ENCODE results near the gene PRKCE.
A peak's percentile ranks its signal among the peaks of the same experiment; 100 is the strongest.

The PRKCE gene

DNA sequence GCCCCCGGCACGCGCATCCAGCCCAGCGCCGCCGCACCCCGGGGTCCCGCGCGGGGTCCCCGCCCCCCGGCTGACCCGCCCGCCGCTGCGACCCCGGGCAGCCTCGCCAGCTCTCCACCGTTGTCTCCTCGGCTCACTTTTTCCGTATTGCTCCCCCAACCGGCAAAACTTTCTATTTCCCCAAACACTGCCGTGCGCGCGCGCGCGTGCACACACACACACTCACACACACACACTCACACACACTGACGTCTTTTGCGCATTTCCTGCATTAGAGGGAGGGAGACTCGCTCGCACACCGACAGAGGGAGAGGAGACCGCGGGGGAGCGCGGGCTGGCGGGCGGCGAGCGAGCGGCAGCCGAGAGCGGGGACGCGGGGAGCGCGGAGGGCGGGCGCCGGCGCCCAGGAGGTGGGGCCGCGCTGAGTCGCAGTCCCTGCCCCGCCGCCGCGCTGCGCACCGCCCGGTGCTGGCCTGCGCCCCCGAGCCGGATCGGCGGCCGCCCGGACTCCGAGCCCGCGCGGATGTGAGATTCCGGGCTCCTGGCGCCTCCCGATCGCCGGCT lies 542 bp upstream of the PRKCE start:
- TF ChIP-seq TAF1 (IDR thresholded peaks at IDR 0.05; ENCODE audit: borderline replicate concordance, low read depth, low read length) (peak; percentile 63; the same call in 1 of the 2 replicates), POLR2AphosphoS5 (IDR thresholded peaks at IDR 0.05; ENCODE audit: low read depth, low read length) (peak; percentile 66; the same call in 1 of the 2 replicates), POLR2A (IDR thresholded peaks at IDR 0.05; ENCODE audit: low read depth, low read length) (peak; percentile 78; the same call in 1 of the 2 replicates)
- FAIRE-seq (peak; percentile 96), DNase-seq (ENCODE audit: insufficient read length) (peak; percentile 76)

DNA sequence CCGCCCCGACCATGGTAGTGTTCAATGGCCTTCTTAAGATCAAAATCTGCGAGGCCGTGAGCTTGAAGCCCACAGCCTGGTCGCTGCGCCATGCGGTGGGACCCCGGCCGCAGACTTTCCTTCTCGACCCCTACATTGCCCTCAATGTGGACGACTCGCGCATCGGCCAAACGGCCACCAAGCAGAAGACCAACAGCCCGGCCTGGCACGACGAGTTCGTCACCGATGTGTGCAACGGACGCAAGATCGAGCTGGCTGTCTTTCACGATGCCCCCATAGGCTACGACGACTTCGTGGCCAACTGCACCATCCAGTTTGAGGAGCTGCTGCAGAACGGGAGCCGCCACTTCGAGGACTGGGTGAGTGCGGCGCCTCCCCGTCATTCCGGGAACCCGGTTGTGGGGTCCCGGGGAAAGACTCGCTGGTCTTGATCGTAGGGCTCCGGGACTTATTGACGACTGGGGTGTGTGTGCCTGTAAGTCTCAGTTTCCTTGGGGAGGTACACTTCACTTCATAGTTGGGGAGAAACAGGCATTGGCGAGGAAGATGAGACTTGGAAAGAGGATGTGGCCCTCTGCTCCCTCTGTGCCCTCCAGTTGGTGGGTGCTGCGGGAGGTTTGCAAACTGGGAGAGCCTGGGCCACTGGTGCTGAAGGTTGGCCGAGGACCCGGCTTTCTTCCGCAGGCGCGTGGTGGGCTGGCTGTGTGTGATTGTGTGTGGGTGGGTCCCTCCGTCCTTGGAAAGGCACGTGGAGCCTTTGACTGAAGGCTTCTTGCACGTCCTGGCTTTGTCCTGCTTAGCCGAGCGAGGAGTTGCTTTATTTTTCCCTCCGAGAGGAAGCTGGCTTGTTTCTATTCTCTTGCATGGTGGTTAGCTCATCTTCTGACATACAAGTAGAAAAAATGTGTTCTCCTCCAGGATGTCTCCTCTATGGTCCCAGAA lies 886 bp downstream of the PRKCE start:
- DNase-seq (ENCODE audit: insufficient read length), result peak; percentile 32
- FAIRE-seq, result no peak
- TF ChIP-seq TAF1 (IDR thresholded peaks at IDR 0.05; ENCODE audit: borderline replicate concordance, low read depth, low read length) (no peak), POLR2A (IDR thresholded peaks at IDR 0.05; ENCODE audit: low read depth, low read length) (no peak), POLR2AphosphoS5 (IDR thresholded peaks at IDR 0.05; ENCODE audit: low read depth, low read length) (no peak)

DNA sequence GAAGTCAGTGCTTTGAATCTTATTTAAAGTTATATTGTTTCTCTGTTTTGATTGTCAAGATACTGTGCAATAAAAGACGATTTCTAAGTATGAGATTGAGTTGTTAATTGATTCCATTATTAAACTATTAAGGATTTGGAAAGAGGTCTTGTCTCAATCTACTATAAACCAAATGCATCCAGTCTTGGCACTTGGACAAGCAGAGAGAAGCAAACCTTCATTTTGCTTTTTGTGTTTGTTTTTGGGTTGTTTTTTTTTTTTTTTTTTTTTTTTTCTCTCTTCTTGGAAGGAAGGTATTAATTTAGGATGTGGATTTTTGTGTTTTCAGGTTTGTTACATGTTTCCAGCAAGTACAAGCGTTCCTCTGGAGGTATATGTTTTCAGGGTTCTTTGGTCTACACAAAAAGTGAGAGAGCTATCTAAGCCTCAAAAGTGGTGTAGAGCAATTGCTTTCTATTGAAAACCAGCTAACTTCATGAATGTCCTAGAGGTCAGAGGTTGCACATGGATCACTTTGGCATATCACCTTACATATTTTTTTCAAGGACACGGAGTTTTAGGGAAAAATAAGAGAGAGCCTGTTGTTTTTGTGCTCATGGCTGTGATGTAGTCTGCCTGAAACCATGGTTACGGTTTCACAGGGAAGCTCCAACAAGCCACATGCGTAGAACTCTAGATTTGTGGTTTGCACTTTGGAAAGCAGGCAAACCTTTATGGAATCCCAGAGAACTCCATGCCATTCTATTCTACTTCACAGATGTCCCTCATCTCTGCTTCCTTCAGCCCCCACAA lies 1.8 kb downstream of the PRKCE start:
- FAIRE-seq, result no peak
- no peak for TF ChIP-seq POLR2A (IDR thresholded peaks at IDR 0.05; ENCODE audit: low read depth, low read length)
- no peak for TF ChIP-seq TAF1 (IDR thresholded peaks at IDR 0.05; ENCODE audit: borderline replicate concordance, low read depth, low read length)
- TF ChIP-seq POLR2AphosphoS5 (IDR thresholded peaks at IDR 0.05; ENCODE audit: low read depth, low read length), result no peak
- no peak for DNase-seq (ENCODE audit: insufficient read length)

DNA sequence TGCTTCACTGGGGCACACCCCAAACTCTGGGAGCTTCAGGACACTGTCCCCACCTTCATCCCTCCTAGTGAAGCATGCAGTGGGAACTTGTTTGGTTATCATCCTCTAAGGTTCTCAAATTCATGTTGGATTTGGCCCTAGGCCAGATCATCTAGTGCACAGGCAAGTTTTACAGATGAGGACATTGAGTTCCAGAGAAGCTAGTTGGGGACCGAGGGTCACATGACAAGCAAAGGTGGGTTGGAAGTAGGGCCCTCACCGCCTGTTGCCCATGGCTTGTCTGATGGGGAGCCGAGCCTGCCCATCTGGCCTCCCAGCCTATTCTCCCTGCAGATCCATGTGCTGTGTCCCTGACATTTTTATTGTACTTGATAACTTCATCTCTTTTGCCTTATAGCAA lies 2.8 kb downstream of the PRKCE start:
- no peak for DNase-seq (ENCODE audit: insufficient read length)

DNA sequence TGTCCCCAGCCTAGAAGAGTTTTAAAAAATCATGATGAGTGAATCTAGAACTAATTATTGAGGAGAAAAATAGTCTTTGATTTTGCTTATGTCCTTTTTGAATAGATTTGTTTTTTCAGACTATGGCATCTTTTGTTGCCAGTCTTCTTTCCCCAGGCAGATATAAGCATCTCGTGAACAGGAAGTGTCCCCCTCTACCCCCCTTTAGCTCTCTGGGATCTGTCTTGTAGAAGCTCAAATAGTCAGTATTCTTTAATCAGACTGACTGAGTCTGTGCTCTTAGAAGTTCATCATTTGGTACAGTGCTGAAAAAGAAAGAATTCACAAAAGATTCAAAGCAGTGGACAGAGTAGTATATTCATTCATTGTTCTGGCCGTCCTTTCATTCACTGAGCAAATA lies 10.4 kb downstream of the PRKCE start:
- TF ChIP-seq POLR2AphosphoS5 (IDR thresholded peaks at IDR 0.05; ENCODE audit: low read depth, low read length), result no peak
- TF ChIP-seq POLR2A (IDR thresholded peaks at IDR 0.05; ENCODE audit: low read depth, low read length), result no peak
- no peak for TF ChIP-seq TAF1 (IDR thresholded peaks at IDR 0.05; ENCODE audit: borderline replicate concordance, low read depth, low read length)
- DNase-seq (ENCODE audit: insufficient read length), result no peak
- FAIRE-seq, result no peak

More for the DNA sequence above, 2.8 kb downstream of the PRKCE start:
- TF ChIP-seq TAF1 (IDR thresholded peaks at IDR 0.05; ENCODE audit: borderline replicate concordance, low read depth, low read length) (no peak), POLR2AphosphoS5 (IDR thresholded peaks at IDR 0.05; ENCODE audit: low read depth, low read length) (no peak), POLR2A (IDR thresholded peaks at IDR 0.05; ENCODE audit: low read depth, low read length) (no peak)
- FAIRE-seq, result no peak

DNA sequence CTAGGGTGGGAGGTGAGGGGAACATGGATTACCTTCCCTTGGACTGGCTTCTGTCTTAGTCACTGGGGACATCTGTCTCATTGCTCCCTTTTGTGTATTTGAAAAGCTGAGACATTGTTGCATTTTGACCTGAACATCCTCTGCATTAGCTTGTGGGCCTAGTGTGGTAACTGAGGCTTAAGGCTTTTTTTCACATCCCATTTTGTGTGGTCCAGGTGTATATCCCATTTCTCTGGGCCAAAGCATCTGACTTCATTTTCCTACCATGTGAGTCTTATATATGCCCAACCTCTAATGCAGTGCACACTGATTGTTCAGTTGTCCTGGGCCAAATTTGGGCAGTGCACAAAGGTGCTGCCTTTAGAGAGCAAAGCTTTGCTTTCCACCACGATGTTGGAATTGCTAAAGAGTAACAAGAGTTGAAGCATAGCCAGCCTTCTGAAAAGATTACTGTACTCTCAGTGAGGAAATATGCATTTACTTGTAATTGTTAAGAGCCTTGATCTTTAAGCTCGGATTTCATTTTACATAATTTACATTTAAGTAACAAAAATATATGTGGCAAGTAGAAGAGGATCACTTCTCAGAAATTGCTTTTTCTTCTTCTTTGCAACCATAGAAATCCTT lies 13.3 kb downstream of the PRKCE start:
- FAIRE-seq (no peak), DNase-seq (ENCODE audit: insufficient read length) (no peak)
- TF ChIP-seq TAF1 (IDR thresholded peaks at IDR 0.05; ENCODE audit: borderline replicate concordance, low read depth, low read length) (no peak), POLR2A (IDR thresholded peaks at IDR 0.05; ENCODE audit: low read depth, low read length) (no peak), POLR2AphosphoS5 (IDR thresholded peaks at IDR 0.05; ENCODE audit: low read depth, low read length) (no peak)

DNA sequence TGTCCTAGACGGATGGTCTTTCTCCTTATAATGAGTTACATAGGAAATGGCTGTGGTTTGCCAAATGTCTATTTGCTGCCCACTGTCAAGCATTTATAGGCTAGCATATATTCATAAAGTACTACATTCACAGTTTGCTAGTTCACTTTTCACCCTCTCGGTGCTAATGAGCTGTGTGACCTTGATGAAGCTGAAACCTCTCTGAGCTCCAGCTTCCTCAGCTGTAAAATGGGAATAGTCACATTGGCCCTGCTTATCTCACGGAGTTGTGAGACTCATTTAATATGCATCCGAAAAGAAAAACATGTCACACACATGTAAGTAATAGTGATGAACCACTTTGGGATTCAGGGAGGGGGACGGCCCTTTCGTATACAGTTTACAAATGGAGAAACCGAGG lies 17.0 kb downstream of the PRKCE start:
- FAIRE-seq, result no peak
- DNase-seq (ENCODE audit: insufficient read length), result no peak
- TF ChIP-seq POLR2AphosphoS5 (IDR thresholded peaks at IDR 0.05; ENCODE audit: low read depth, low read length), result no peak
- no peak for TF ChIP-seq POLR2A (IDR thresholded peaks at IDR 0.05; ENCODE audit: low read depth, low read length)
- TF ChIP-seq TAF1 (IDR thresholded peaks at IDR 0.05; ENCODE audit: borderline replicate concordance, low read depth, low read length), result no peak

DNA sequence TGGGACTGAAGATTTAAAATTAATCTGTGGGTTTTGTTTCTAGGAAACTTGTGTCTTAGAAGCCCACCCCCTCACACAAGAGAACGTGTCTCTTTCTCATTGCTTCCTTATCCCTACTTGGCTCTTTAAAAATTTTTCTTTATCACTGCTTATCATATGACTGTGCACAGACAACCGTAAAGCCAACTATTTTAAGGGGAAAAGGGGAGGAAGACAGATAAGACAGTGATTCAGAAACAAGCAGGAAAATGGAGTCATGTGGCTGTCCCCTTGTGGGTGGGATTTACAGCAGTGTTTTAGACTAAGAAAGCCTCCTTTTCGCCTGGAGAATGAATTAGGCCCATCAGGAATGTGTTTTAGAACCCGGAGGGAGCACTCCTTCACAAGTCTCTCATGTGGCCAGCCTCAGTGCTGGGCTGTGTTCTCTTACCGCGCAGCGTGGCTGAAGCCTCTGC lies 17.6 kb downstream of the PRKCE start:
- DNase-seq (ENCODE audit: insufficient read length) (no peak), FAIRE-seq (no peak)
- TF ChIP-seq POLR2A (IDR thresholded peaks at IDR 0.05; ENCODE audit: low read depth, low read length), result no peak
- no peak for TF ChIP-seq POLR2AphosphoS5 (IDR thresholded peaks at IDR 0.05; ENCODE audit: low read depth, low read length)
- no peak for TF ChIP-seq TAF1 (IDR thresholded peaks at IDR 0.05; ENCODE audit: borderline replicate concordance, low read depth, low read length)

DNA sequence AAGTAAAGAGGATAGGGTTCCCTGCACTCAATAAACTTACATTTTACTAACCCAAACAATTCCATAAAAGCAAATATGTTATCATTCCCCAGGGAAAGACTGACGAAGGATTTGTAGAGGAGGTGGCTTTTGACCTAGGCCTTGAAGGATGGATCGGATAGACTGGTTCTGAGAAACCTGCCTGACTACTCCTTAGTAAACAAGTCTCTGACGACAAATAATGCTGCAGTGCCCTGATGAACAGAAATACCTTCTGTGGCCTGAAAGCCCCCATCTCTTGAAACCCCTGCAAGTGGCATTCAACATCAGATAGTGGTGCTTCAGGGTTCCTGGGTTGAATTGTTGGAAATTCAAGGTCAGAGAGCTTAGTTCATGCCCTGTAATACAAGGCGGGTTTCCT lies 19.2 kb downstream of the PRKCE start:
- DNase-seq (ENCODE audit: insufficient read length) (no peak), FAIRE-seq (no peak)
- TF ChIP-seq POLR2AphosphoS5 (IDR thresholded peaks at IDR 0.05; ENCODE audit: low read depth, low read length), result no peak
- no peak for TF ChIP-seq POLR2A (IDR thresholded peaks at IDR 0.05; ENCODE audit: low read depth, low read length)
- TF ChIP-seq TAF1 (IDR thresholded peaks at IDR 0.05; ENCODE audit: borderline replicate concordance, low read depth, low read length), result no peak

DNA sequence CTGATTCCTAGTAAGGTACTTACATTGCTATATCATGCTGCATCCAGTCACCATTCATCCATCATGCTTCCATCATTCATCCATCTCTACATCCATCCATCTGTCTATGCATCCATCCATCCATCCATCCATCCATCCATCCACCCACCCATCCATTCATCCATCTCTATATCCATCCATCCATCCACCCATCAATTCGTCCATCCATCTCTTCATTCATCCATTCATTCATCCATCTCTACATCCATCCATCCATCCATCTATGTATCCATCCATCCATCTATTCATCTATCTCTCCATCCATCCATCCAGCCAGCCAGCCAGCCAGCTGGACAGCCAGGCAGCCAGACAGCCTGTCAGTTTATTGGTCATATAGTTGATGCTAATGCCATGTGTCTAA lies 20.7 kb downstream of the PRKCE start:
- DNase-seq (ENCODE audit: insufficient read length), result no peak
- TF ChIP-seq POLR2A (IDR thresholded peaks at IDR 0.05; ENCODE audit: low read depth, low read length), result no peak
- no peak for TF ChIP-seq POLR2AphosphoS5 (IDR thresholded peaks at IDR 0.05; ENCODE audit: low read depth, low read length)
- TF ChIP-seq TAF1 (IDR thresholded peaks at IDR 0.05; ENCODE audit: borderline replicate concordance, low read depth, low read length), result no peak
- FAIRE-seq, result no peak
